D341Med (cell line): Measurements from ENCODE around the gene CKAP2L.

Experiments used
- DNase-seq: peaks from one replicate; pipeline ENCODE4 v3.0.0; 2012; ENCODE audit warnings: low spot score

The CKAP2L gene

DNA sequence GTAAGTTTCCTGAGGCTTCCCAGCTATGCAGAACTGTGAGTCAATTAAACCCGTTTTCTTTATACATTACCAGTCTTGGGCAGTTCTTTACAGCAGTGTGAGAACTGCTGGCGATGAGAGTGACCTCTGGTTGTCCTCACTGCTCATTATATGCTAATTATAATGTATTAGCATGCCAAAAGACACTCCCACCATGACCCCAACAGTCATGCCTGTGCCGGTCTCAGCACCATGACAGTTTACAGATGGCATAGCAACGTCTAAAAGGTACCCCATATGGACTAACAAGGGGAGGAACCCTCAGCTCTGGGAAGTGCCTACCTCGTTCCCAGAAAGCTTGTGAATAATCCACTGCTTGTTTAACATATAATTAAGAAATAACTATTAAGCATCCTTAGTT, 28.0 kb upstream of the CKAP2L start:
- DNase-seq, result no peak

DNA sequence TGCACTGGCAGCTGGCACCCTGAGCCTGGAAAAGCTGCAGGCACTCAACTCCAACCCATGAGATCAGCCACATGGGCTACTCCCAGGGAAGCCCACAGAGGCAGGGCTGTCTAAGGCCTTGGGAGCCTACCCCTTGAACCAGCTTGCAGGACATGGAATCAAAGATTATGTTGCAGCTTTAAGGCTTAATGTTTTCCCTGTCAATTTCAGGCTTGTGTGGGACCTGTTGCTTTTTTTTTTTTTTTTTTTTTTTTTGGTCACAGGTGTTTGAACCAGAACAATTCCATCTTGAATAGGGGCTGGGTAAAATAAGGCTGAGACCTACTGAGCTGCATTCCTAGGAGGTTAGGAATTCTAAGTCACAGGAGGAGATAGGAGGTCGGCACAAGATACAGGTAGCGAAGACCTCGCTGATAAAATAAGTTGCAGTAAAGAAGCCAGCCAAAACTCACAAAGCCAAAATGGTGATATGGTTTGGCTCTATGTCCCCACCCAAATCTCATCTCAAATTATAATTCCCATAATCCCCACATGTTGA, 27.4 kb upstream of the CKAP2L start:
- DNase-seq, result no peak

DNA sequence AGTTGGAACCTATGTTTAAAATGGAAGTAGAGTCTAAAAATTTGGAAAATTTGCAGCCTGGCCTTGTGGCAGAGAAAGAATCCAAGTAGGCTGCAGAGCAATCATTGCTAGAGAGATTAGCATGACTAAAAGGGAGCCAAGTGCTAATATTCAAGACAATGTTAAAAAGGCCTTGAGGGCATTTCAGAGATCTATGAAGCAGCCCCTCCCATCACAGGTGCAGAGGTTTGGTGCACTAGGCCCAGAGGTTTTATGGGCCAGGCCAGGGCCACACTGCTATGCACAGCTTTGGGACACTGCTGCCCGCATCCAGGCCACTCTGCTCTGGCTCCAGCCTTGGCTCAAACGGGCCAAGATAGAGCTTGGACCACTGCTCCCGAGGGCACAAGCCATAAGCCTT, 26.6 kb upstream of the CKAP2L start:
- no peak for DNase-seq

DNA sequence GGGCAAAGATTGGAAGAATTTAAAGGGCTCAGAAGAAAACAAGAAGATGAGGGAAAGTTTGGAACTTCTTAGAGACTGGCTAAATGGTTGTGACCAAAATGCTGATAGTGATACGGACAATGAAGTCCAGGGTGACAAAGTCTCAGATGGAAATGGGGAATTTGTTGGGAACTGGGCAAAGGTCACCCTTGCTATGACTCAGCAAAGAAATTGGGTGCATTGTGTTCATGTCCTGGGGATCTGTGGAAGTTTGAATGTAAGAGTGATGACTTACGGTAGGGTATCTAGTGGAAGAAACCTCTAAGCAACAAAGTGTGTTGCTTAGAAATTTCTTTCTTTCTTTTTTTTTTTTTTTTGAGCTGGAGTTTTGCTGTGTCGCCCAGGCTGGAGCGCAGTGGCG, 25.9 kb upstream of the CKAP2L start:
- DNase-seq, result no peak

DNA sequence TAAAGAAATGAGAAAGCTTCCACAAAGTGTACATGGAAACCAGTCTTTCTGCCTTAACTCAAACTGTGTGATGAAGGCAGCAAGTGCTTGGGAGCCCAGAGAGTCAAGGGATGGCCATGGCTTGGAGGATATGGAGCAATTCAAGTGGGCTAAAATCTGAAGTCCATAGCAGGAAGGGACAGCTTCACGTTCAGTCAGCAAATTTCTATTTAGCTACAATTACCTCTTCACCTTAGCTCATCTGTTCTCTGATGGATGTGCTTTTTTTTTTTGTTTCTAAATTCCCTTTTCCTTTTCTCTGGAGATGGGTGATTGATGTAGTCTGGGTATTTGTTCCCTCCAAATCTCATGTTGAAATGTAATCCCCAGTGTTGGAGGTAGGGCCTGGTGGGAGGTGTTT, 24.8 kb upstream of the CKAP2L start:
- no peak for DNase-seq

DNA sequence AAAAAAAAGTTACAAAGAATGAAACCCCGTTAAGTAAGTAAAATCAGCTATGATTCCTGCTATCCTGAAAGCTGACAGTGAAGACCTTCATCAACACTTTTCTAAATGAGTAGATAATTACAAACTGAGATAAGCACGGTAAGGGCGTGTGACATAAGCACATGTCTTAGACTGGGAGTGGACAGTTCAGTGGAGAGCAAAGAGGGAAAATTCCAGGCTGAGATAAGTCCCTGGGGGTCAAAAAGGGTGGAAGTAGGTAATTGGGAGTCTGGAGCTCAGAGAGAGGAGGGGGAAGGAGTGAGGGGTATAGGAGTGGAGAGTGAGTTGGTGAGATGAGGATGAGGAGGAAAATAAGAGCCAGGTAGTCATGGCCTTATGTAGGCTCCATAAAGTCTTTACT, 24.2 kb upstream of the CKAP2L start:
- no peak for DNase-seq

DNA sequence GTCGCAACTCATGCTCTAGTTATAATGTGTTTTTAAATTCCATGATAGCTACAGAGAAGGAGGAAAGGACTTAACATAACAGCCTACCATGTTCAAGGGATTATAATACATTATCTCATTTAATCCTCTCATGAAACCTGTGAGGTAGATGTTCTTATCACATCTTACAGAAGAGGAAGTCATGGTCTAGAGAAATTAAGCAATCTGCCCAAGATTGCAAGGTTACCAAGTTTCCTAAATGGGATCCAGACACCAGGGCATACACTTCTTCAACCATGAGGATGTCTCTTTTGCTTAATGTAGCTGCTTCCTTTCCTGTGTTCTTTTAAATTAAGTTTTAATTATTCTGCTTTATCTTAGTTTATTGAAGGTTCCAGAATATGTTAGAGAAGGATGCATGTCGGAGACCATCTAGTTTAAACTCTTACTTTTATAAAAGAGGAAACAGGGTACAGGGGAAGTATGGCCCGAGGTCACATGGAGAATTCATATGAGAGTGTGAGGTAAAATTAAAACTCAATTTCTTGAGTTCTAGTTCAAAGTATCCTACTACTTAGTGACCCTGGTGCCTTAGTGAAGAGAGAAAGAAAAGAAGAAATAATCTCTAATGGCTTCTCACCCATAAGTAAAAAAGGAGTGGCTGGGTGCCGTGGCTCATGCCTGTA, 23.5 kb upstream of the CKAP2L start:
- no peak for DNase-seq

DNA sequence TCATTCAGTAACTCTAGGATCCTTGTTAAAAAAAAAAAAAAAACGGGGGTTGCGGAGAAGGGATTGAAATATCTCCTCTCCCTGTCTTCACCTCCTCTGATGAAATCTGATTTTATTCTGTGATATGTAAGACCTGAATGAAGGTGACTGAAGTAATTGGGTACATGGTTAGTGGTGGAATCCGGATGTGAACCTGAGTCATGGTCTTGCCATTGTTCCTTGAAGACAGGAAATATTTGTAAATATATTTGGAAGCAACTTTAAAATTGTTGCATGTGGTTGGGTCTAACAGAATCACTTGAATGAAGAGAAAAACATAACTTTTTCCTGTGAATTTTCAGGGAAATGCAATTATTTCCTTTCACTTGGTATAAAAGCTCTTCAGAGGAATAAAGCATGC, 22.9 kb upstream of the CKAP2L start:
- no peak for DNase-seq

DNA sequence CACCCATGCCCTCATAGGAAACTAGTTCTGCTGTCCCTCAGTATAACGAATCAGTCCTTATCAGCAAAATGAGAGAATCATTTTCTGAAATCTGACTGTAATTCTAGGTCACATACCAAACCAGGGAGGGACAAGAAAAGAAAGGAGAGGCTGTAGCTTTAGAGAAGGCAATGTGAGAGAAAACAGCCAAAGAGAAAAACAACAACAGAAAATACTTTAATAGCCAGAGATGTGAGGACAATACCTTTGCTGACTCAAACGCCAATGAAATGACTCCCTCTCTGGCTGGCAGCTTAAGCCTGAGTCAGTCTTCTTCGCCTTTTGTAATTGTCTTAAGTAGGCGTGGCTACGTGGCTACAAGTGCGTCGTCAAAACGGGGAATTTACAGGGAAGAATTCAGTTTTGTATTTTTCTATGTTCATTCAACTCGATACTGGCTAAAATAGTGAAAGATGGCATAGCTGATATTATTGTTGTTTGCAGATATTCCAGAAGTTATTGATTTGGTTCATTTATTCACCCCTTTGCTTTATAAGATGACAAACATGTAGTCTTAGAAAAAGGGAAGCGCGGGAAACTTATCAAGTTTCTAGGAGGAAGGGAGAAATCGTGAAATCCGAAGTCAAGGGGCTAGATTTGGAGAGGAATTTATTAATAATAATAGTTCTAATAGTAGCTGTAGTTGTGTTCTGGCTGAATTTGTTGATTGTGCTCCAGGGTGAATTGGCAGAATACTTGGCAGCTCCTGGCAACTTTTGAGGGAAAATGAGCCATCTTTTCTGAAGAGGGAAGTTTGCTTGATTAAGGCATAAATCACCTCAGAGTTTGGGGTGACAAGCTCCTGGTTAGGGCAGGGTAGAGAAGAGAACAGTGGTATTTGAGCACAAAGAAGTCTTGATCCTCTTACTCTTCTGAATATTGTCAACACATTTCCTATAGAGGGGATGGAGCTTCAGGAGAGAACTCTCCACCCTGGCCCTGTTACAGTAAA, 20.1 kb upstream of the CKAP2L start, which contains the start of gene IL1A:
Gene IL1A (minus strand): TSS at position 295 of the 991 bp plus-strand sequence. CDS start 723 bp downstream, outside the sequence.
- DNase-seq, result no peak

DNA sequence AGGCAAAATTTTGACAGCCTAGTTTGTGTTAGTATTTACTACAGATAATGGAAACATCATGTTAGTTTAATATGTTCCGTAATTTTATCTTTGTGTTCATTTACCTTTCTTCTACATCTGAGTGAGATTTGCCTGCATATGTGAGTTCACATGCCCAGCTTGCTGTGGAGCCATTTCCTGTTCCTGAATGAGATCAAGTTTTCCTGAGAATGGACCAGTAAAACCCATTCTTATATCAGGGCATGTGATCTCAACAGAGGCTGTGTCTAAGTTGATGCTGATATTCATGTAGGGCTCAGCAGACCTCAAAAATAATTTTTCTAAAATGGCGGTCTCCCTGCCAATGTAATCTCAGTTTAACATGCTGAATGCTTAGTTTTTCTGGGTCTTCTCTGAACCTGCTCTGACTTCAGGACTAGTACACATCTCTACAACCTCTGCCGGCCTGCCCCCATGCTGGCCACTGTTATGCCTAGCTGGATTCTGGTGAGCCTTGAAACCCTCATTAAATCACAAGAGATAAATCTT, 18.8 kb upstream of the CKAP2L start:
- DNase-seq, result no peak

DNA sequence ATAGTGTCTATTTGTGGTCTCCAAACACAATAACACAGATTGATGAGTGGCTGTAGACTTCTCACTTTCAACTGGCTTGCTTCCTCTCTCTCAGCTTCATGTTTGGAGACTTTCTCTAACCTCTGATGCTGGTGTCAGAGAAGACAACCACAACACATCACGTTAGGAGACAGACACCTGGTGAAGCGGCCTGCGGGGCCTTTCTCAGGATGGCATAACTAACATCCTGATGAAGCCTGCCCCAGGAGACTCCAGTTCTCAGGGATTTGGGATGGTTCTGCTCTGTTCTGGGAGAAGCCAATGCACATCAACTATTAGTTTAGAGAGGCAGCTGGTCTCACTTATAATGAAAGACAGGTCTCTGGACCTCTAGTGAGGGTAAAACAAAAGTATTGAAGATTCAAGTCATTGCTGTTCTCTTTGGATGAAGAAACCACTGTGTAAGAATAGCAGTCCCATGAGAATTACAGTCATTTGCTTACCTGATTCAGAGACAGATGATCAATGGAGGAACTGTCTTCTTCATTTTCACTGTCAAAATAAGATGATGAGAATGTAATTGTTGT, 17.9 kb upstream of the CKAP2L start:
- DNase-seq, result no peak

DNA sequence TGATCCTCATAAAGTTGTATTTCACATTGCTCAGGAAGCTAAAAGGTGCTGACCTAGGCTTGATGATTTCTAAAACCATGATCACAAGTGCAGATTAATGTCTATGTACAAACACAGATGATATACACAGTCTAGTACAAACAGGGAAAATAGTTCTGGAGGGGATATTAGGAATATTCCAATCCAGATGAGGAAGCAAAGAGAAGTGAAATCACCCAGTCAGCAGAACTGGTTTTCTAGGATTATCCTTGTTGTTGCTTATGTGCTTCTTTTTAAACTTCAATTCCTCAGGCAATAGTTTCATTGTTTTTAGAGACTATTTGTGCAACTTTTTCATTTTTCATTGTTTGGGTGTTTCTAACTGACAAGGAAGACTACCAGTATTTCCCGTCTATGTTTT, 15.2 kb upstream of the CKAP2L start:
- no peak for DNase-seq

DNA sequence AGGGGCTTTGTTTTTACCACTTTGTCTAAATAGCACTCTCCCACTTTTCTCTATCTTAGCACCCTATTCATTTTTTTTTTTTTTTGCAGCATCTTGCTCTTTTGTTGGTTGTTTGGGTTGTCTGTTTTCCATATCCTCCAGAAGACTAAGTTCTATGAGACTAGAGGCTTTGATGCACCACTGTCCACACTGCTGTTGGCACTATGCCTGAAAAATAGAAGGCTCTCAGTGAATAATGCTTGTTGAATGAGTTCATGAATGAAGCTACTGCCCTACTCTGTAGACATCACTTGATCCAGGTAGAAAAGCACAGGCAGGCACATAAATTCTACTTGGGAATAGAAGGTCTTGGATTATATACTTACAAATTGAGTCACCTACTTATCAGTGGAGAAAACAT, 12.6 kb upstream of the CKAP2L start:
- DNase-seq, result no peak

DNA sequence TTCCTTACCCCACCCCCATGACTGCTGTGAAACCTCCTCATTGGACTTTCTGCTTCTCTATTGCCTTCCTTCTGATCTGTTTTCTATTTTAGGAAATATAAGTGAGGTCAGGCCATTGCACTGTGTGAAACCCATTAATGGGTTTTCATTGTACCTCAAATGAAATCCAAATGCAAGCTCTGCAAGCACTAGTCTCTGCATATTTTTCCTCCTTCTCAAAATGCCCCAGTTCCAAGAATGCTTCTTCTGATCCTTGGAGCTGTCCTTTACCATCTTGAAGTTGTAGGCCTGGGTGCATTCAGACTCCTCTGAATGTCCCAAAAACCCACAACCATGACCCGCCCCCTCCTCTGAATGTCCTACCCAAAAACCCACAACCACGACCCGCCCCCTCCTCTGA, 11.7 kb upstream of the CKAP2L start:
- DNase-seq, result no peak

DNA sequence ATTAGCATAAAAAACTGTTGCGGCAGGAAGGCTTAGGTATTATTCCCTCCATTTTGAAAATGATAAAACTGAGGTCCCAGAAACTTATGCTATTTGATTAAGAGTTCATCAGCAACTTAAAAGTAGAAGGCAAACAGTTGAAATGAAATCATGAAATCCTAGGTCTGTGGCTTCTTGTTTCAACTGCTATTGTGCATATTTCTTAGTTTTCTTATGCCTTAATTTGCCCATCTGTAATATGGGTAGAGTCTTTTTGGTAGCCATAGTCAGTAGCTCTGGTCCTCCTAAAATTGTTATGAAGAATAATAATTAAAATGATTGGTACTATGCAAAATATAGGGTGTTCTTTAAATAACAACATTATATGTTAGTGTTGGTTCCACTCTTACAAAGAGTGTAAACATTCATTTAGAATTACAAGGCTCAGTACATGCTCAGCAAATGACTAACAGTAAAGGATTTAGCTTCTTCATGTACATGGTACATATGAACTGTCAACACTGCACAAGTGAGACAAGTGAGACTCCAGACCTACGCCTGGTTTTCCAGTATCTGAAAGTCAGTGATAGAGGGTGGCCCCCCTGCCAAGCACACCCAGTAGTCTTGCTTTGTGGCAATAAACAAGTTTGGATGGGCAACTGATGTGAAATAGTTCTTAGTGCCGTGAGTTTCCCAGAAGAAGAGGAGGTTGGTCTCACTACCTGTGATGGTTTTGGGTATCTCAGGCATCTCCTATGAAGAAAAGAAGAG, 10.3 kb upstream of the CKAP2L start:
- DNase-seq, result no peak

DNA sequence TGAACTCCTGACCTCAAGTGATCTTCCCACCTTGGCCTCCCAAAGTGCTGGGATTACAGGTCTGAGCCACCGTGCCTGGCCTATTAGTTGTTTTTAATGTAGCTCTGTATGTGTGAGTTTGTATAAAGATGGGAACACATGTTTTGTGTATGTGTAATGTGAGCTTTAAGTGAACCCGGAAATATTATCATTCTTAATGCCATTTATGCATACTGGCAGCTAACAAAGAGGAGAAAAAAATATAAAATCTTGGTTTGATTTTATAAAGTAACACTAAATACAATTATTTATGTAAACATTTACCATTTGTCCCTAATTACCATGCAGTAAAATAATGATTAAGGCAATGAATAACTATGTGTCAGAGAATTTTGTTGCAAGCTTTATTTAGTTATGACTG, 9.1 kb upstream of the CKAP2L start:
- DNase-seq, result no peak

DNA sequence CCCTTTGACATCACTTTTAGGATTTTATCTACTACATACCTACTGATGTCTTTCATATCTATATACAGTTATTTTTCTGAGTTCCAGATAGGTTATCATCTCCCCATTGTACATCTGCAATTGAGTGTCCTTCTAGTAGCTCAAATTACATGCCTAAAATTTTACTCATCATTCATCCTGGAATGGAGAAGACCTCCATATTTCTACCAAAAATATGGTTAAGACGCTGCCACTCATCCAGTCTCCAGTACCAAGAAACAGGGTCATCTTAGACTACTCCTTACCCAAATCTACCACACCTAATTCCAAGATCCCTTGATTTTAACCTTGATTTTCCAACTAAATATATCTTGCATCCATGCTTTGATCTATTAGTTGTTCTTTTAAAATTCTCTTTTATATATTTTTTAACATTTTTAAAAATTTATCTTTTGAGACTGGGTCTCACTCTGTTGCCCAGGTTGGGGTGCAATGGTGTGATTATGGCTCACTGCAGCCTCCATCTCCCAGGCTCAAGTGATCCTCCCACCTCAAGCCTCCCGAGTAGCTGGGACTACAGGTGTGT, 8.6 kb upstream of the CKAP2L start:
- no peak for DNase-seq

DNA sequence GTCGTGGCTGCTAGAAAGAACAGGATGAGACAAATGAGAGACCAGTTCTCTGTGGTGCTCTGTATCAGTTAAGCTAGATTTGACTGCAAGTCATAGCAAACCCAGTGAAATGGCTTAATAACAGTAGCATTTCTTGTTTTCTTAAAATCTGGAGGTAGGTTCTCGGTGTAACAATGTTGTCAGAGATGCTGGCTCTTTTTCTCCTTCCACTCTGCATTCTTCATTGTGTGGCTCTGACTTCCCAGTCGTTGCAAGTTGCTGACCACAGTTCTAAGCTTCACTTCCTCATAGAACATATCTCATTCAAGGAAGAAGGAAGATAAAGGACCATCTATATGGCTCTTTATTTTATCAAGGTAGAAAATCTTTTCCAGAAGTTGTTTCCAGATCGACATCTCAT, 7.9 kb upstream of the CKAP2L start:
- no peak for DNase-seq

DNA sequence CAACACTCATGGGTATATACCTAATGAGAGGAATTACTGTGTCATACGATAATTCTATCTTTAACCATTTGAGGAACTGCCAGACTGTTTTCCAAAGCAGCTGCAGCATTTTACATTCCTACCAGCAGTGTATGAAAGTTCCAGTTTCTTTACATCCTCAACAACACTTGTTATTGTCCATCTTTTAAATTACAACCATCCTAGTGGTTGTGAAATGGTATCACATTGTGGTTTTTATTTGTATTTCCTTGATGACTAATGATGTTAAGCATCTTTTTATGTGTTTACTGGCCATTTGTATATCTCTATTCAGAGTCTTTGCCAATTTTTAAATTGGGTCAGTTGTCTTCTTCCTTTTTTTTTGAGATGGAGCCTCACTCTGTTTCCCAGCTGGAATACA, 4.0 kb upstream of the CKAP2L start:
- no peak for DNase-seq

DNA sequence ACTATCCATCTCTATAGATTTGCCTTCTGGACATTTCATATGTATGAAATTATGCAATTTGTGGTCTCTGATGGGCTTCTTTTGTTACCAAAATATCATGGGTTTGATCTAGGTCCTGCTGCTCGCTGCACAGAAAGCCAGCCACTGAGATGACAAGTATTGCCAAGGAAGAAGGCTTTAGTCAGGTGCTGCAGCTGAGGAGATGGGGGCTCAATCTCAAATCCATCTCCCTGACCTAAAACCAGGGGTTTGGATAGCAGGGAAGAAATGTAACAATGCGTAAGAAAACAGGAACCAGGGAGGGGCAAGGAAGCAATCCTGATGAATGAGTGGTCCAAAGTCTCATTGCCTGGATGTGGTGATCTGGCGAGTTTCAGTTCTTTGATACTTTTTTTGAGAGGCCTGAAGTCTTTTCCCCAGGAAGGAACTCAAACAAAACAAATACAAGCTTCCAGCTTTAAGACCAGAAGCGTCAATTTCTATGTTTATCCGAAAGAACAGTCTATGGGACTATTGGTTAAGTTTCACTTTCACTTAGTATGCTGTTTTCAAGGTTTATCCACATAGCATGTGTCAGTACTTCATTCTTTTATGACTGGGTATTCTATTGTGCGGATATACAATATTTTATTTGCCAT, 3.4 kb upstream of the CKAP2L start:
- DNase-seq, result no peak

DNA sequence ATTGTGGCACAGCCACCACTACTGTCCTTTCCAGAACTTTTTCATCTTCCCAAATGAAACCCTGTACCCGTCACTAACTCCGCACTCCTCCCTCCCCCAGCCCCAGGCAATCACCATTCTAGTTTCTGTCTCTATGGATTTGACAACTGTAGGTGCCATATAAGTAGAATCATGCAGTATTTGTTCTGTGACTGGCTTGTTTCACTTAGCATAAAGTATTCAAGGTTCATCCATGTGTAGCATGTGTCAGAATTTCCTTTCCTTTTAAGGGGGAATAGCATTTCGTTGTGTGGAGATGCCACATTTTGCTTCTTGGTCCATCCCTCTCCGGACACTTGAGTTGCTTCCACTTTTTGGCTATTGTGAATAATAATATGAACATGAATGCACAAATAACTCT, 842 bp upstream of the CKAP2L start:
- DNase-seq, result no peak
